GM19328 (cell line): ENCODE measurements around the gene CFAP74.

Source experiments
- ATAC-seq: cut with Tn5 transposase; IDR thresholded peaks from one replicate; pipeline ENCODE4 v1.9.1; 2021; ENCODE audit warnings: mild to moderate bottlenecking, moderate library complexity; ENCODE audit not compliant: unreplicated experiment

CFAP74 gene

GRCh38 chr1:2042830-2043773 lies 39.5 kb upstream of the CFAP74 start:
- no peak for ATAC-seq

- ATAC-seq: no peak
Observed at GRCh38 chr1:2041887-2042286, 38.3 kb upstream of the CFAP74 start.

- ATAC-seq: no peak
Observed at GRCh38 chr1:2041305-2041704, 37.7 kb upstream of the CFAP74 start.

- ATAC-seq: no peak
Observed at GRCh38 chr1:2039251-2039650, 35.7 kb upstream of the CFAP74 start.

GRCh38 chr1:2038229-2038628 lies 34.6 kb upstream of the CFAP74 start:
- no peak for ATAC-seq

- no peak for ATAC-seq
Observed at GRCh38 chr1:2037314-2037979, 33.9 kb upstream of the CFAP74 start.

GRCh38 chr1:2036287-2036686 lies 32.7 kb upstream of the CFAP74 start:
- no peak for ATAC-seq

GRCh38 chr1:2033165-2033564 lies 29.6 kb upstream of the CFAP74 start:
- no peak for ATAC-seq

GRCh38 chr1:2032737-2033136 lies 29.2 kb upstream of the CFAP74 start:
- no peak for ATAC-seq

GRCh38 chr1:2031546-2032540 lies 28.3 kb upstream of the CFAP74 start:
- no peak for ATAC-seq

GRCh38 chr1:2030076-2030871 lies 26.7 kb upstream of the CFAP74 start:
- no peak for ATAC-seq

GRCh38 chr1:2029561-2029960 lies 26.0 kb upstream of the CFAP74 start:
- no peak for ATAC-seq

GRCh38 chr1:2028870-2029560 lies 25.4 kb upstream of the CFAP74 start:
- no peak for ATAC-seq

GRCh38 chr1:2027961-2028583 lies 24.5 kb upstream of the CFAP74 start:
- no peak for ATAC-seq

- ATAC-seq: no peak
Observed at GRCh38 chr1:2025491-2025981, 21.9 kb upstream of the CFAP74 start.

- no peak for ATAC-seq
Observed at GRCh38 chr1:2024887-2025286, 21.3 kb upstream of the CFAP74 start.

GRCh38 chr1:2024451-2024850 lies 20.9 kb upstream of the CFAP74 start:
- no peak for ATAC-seq

GRCh38 chr1:2023187-2023586 lies 19.6 kb upstream of the CFAP74 start:
- no peak for ATAC-seq
